ENCODE data around the gene CDX1.

CDX1 gene

GRCh38 chr5:150131978-150132694 lies 34.4 kb upstream of the CDX1 start:
- no CpG with 5 or more reads among the region's 12 CpGs for WGBS, 2 donors (ENCODE audit: extremely low coverage in 2 of 2, insufficient read length in 2 of 2, insufficient replicate concordance in 1 of 2)
- no peak for DNase-seq (ENCODE audit: low spot score)
- H3K36me3 ChIP-seq (replicated peaks in 1 of 2; ENCODE audit: control insufficient read depth in 2 of 2, insufficient read depth in 2 of 2, low read length in 2 of 2), result peaks cover 0 to 3% of the 10 kb centered on the region in 2 donors

DNA sequence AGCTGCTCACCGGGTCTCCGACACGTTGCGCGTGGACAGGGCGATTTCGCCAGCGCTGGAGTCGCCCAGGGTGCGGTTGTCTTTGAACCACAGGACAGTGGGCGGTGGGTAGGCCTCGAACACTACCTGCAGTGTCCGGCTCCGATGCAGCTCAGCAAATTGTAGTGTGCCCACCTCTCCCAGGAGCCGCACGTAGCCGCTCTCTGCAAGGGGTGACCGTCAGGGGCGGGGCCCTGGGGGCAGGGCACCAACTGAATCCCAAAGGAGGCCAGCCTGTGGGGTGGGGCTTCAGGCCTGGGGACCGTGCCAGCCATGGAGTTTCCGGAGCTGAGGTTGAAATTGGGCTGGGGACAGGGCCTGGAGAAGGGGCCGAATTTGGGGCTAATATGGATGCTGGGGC lies 33.8 kb upstream of the CDX1 start:
- no peak overlapping the region for H2AK5ac ChIP-seq (ENCODE audit: low read depth, low read length)
- no peak overlapping the region for H2BK15ac ChIP-seq (ENCODE audit: low read length)
- no peak overlapping the region for H3K23ac ChIP-seq (ENCODE audit: low read depth, low read length, poor library complexity)
- no peak overlapping the region for H2BK12ac ChIP-seq (ENCODE audit: low read length)
- H3K4me2 ChIP-seq (ENCODE audit: insufficient read depth, low read length, poor library complexity, severe bottlenecking), result no peak overlapping the region
- no peak overlapping the region for H3K18ac ChIP-seq (ENCODE audit: low read length)
- no peak overlapping the region for H4K91ac ChIP-seq (ENCODE audit: low read depth, low read length, poor library complexity)
- no peak overlapping the region for H3K4ac ChIP-seq (ENCODE audit: low read length)
- no peaks in the 10 kb centered on the region for H3K27me3 ChIP-seq (ENCODE audit: control insufficient read depth in 3 of 3, insufficient read depth in 3 of 3, low read depth in 1 of 3, low read length in 3 of 3)
- H3K4me1 ChIP-seq (ENCODE audit: control insufficient read depth in 2 of 2, insufficient read depth in 1 of 2, low read depth in 1 of 2, low read length in 2 of 2), result peaks cover 8 to 26% of the 10 kb centered on the region in 2 donors
- peaks cover 2% of the 10 kb centered on the region for H3K79me1 ChIP-seq (ENCODE audit: low read depth, low read length)
- WGBS, 2 donors (ENCODE audit: extremely low coverage in 2 of 2, insufficient read length in 2 of 2, insufficient replicate concordance in 1 of 2), result no CpG with 5 or more reads among the region's 22 CpGs
- no peak overlapping the region for H3K27ac ChIP-seq (replicated peaks; ENCODE audit: low read length)
- DNase-seq (ENCODE audit: low spot score), result no peak
- H3K9ac ChIP-seq (ENCODE audit: low read depth, low read length, poor library complexity), result no peak overlapping the region
- no peak overlapping the region for H2BK120ac ChIP-seq (ENCODE audit: low read depth, low read length)
- H2AFZ ChIP-seq (ENCODE audit: low read length), result no peak overlapping the region
- no peaks in the 10 kb centered on the region for H3K9me3 ChIP-seq (replicated peaks in 1 of 2; ENCODE audit: control insufficient read depth in 2 of 2, insufficient read depth in 1 of 2, low read depth in 1 of 2, low read length in 2 of 2)
- peaks cover 0 to 3% of the 10 kb centered on the region in 2 donors for H3K36me3 ChIP-seq (replicated peaks in 1 of 2; ENCODE audit: control insufficient read depth in 2 of 2, insufficient read depth in 2 of 2, low read length in 2 of 2)
- no peak overlapping the region for H3K4me3 ChIP-seq (ENCODE audit: low read length in 2 of 2)
- H2BK5ac ChIP-seq (ENCODE audit: low read length), result peak overlapping the region; percentile 27
- H3K14ac ChIP-seq (ENCODE audit: low read length), result no peak overlapping the region
- H4K8ac ChIP-seq (ENCODE audit: low read depth, low read length), result no peak overlapping the region

More at GRCh38 chr5:150131978-150132694, 34.4 kb upstream of the CDX1 start:
- Histone ChIP-seq H2BK120ac (ENCODE audit: low read depth, low read length) (no peak overlapping the region), H4K91ac (ENCODE audit: low read depth, low read length, poor library complexity) (no peak overlapping the region), H2BK15ac (ENCODE audit: low read length) (peak overlapping the region; percentile 72), H3K9me3 (replicated peaks in 1 of 2; ENCODE audit: control insufficient read depth in 2 of 2, insufficient read depth in 1 of 2, low read depth in 1 of 2, low read length in 2 of 2) (no peaks in the 10 kb centered on the region), H2BK5ac (ENCODE audit: low read length) (peak overlapping the region; percentile 27), H3K79me1 (ENCODE audit: low read depth, low read length) (peaks cover 2% of the 10 kb centered on the region), H2AFZ (ENCODE audit: low read length) (no peak overlapping the region), H3K4me3 (ENCODE audit: low read length in 2 of 2) (no peak overlapping the region), H4K8ac (ENCODE audit: low read depth, low read length) (no peak overlapping the region), H3K27ac (replicated peaks; ENCODE audit: low read length) (no peak overlapping the region), H3K23ac (ENCODE audit: low read depth, low read length, poor library complexity) (peak overlapping the region; percentile 83), H3K9ac (ENCODE audit: low read depth, low read length, poor library complexity) (peak overlapping the region; percentile 56), H2BK12ac (ENCODE audit: low read length) (no peak overlapping the region), H3K4me2 (ENCODE audit: insufficient read depth, low read length, poor library complexity, severe bottlenecking) (no peak overlapping the region), H3K18ac (ENCODE audit: low read length) (no peak overlapping the region), H2AK5ac (ENCODE audit: low read depth, low read length) (peak overlapping the region; percentile 67), H3K27me3 (ENCODE audit: control insufficient read depth in 3 of 3, insufficient read depth in 3 of 3, low read depth in 1 of 3, low read length in 3 of 3) (no peaks in the 10 kb centered on the region), H3K4ac (ENCODE audit: low read length) (no peak overlapping the region), H3K14ac (ENCODE audit: low read length) (peak overlapping the region; percentile 60), H3K4me1 (ENCODE audit: control insufficient read depth in 2 of 2, insufficient read depth in 1 of 2, low read depth in 1 of 2, low read length in 2 of 2) (peaks cover 4 to 20% of the 10 kb centered on the region in 2 donors)

DNA sequence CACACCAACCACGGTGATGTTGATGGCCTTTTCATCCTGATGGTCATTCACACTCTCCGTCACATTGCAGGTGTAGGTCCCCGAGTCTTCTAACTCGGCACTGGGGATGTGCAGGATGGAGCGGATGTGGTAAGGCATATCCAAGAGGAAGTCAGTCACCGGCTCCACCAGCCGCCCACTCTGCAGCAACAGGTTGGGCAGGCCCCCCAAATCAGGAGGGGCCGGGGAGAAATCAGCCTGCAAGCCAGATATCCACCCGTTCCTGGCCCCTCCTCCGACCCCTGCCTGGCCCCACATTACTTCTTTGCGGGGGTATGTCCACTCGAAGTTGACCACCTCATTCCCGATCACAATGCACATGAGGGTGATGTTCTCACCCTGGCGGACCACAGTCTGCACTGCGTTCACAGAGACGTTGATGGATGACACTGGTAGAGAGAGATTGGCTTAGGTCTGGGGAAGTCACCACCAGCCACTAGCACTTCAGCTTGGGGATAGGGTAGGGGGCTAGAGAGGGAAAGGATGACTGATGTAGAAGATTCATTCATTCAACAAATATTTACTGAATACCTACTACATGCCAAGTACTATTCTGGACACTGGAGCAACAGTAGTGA lies 32.9 kb upstream of the CDX1 start:
- H3K4me1 ChIP-seq (ENCODE audit: control insufficient read depth in 2 of 2, insufficient read depth in 1 of 2, low read depth in 1 of 2, low read length in 2 of 2), result peaks cover 18 to 34% of the 10 kb centered on the region in 2 donors
- no peak for DNase-seq (ENCODE audit: low spot score)
- no CpG with 5 or more reads among the region's 16 CpGs for WGBS, 2 donors (ENCODE audit: extremely low coverage in 2 of 2, insufficient read length in 2 of 2, insufficient replicate concordance in 1 of 2)

GRCh38 chr5:150134198-150134588 lies 32.4 kb upstream of the CDX1 start:
- no peak overlapping the region for H4K91ac ChIP-seq (ENCODE audit: low read depth, low read length, poor library complexity)
- H3K4me3 ChIP-seq (ENCODE audit: low read length in 2 of 2), result no peak overlapping the region
- peaks cover 23 to 38% of the 10 kb centered on the region in 2 donors for H3K4me1 ChIP-seq (ENCODE audit: control insufficient read depth in 2 of 2, insufficient read depth in 1 of 2, low read depth in 1 of 2, low read length in 2 of 2)
- H3K9ac ChIP-seq (ENCODE audit: low read depth, low read length, poor library complexity), result no peak overlapping the region
- no peak overlapping the region for H3K4me2 ChIP-seq (ENCODE audit: insufficient read depth, low read length, poor library complexity, severe bottlenecking)
- H2BK15ac ChIP-seq (ENCODE audit: low read length), result no peak overlapping the region
- H3K27ac ChIP-seq (replicated peaks; ENCODE audit: low read length), result no peak overlapping the region
- H3K9me3 ChIP-seq (replicated peaks in 1 of 2; ENCODE audit: control insufficient read depth in 2 of 2, insufficient read depth in 1 of 2, low read depth in 1 of 2, low read length in 2 of 2), result no peaks in the 10 kb centered on the region
- H3K4ac ChIP-seq (ENCODE audit: low read length), result no peak overlapping the region
- WGBS, 2 donors (ENCODE audit: extremely low coverage in 2 of 2, insufficient read length in 2 of 2, insufficient replicate concordance in 1 of 2), result no CpG with 5 or more reads among the region's 7 CpGs
- no peak overlapping the region for H3K23ac ChIP-seq (ENCODE audit: low read depth, low read length, poor library complexity)
- H3K36me3 ChIP-seq (replicated peaks in 1 of 2; ENCODE audit: control insufficient read depth in 2 of 2, insufficient read depth in 2 of 2, low read length in 2 of 2), result no peaks in the 10 kb centered on the region
- DNase-seq (ENCODE audit: low spot score), result no peak
- H3K14ac ChIP-seq (ENCODE audit: low read length), result no peak overlapping the region
- H3K79me1 ChIP-seq (ENCODE audit: low read depth, low read length), result peaks cover 2% of the 10 kb centered on the region
- no peaks in the 10 kb centered on the region for H3K27me3 ChIP-seq (ENCODE audit: control insufficient read depth in 3 of 3, insufficient read depth in 3 of 3, low read depth in 1 of 3, low read length in 3 of 3)
- H4K8ac ChIP-seq (ENCODE audit: low read depth, low read length), result no peak overlapping the region
- H2AFZ ChIP-seq (ENCODE audit: low read length), result no peak overlapping the region
- H3K18ac ChIP-seq (ENCODE audit: low read length), result no peak overlapping the region
- no peak overlapping the region for H2BK5ac ChIP-seq (ENCODE audit: low read length)
- no peak overlapping the region for H2AK5ac ChIP-seq (ENCODE audit: low read depth, low read length)
- no peak overlapping the region for H2BK12ac ChIP-seq (ENCODE audit: low read length)
- no peak overlapping the region for H2BK120ac ChIP-seq (ENCODE audit: low read depth, low read length)

More for the DNA sequence above, 32.9 kb upstream of the CDX1 start:
- Histone ChIP-seq H2BK12ac (ENCODE audit: low read length) (peak overlapping the region; percentile 36), H3K4ac (ENCODE audit: low read length) (no peak overlapping the region), H4K91ac (ENCODE audit: low read depth, low read length, poor library complexity) (no peak overlapping the region), H2BK120ac (ENCODE audit: low read depth, low read length) (no peak overlapping the region), H2AFZ (ENCODE audit: low read length) (no peak overlapping the region), H3K14ac (ENCODE audit: low read length) (no peak overlapping the region), H3K36me3 (replicated peaks in 1 of 2; ENCODE audit: control insufficient read depth in 2 of 2, insufficient read depth in 2 of 2, low read length in 2 of 2) (peaks cover 0 to 3% of the 10 kb centered on the region in 2 donors), H4K8ac (ENCODE audit: low read depth, low read length) (no peak overlapping the region), H3K9ac (ENCODE audit: low read depth, low read length, poor library complexity) (no peak overlapping the region), H3K18ac (ENCODE audit: low read length) (no peak overlapping the region), H3K27me3 (ENCODE audit: control insufficient read depth in 3 of 3, insufficient read depth in 3 of 3, low read depth in 1 of 3, low read length in 3 of 3) (no peaks in the 10 kb centered on the region), H3K23ac (ENCODE audit: low read depth, low read length, poor library complexity) (no peak overlapping the region), H2BK5ac (ENCODE audit: low read length) (no peak overlapping the region), H2AK5ac (ENCODE audit: low read depth, low read length) (no peak overlapping the region), H3K4me3 (ENCODE audit: low read length in 2 of 2) (no peak overlapping the region), H3K9me3 (replicated peaks in 1 of 2; ENCODE audit: control insufficient read depth in 2 of 2, insufficient read depth in 1 of 2, low read depth in 1 of 2, low read length in 2 of 2) (no peaks in the 10 kb centered on the region), H3K79me1 (ENCODE audit: low read depth, low read length) (peaks cover 2% of the 10 kb centered on the region), H2BK15ac (ENCODE audit: low read length) (no peak overlapping the region), H3K27ac (replicated peaks; ENCODE audit: low read length) (no peak overlapping the region), H3K4me2 (ENCODE audit: insufficient read depth, low read length, poor library complexity, severe bottlenecking) (no peak overlapping the region)
